Measurements from ENCODE around the gene C1QTNF1. TPM values are rescaled to one million over a fixed set of nuclear protein-coding genes. Genes with fewer than 3 reads are reported as not detected.
A peak's percentile ranks its signal among the peaks of the same experiment; 100 is the strongest.

C1QTNF1 gene
- total and polyA plus RNA-seq, 9 of the 15 experiments (the other 6 are each of a cell fraction or from before 2014, with no cell fraction given), result 0.09 TPM; not detected in 8

- TF ChIP-seq ZNF280B (CRISPR knock-in tag; IDR thresholded peaks at IDR 0.05) (no peak), BRD9 (IDR thresholded peaks at IDR 0.05; ENCODE audit: low read depth, partially characterized antibody) (no peak), DACH1 (IDR thresholded peaks at IDR 0.05; ENCODE audit: partially characterized antibody) (no peak), ZNF274 (IDR thresholded peaks at IDR 0.05; ENCODE audit: borderline replicate concordance, low read depth, low read length) (no peak), ZBTB8A (IDR thresholded peaks at IDR 0.05; ENCODE audit: partially characterized antibody) (no peak), KLF1 (tag; IDR thresholded peaks at IDR 0.05) (peak; percentile 71; the same call in 1 of the 2 replicates), CBFA2T2 (conservative IDR thresholded peaks at IDR 0.05) (no peak), TSHZ1 (CRISPR knock-in tag; IDR thresholded peaks at IDR 0.05) (peak; percentile 99), ATF7 (IDR thresholded peaks at IDR 0.05) (0 out of 2 replicates have a peak, but pooled peaks have one; percentile 44), ETV5 (CRISPR knock-in tag; IDR thresholded peaks at IDR 0.05; ENCODE audit: low read depth) (no peak), ZC3H4 (CRISPR knock-in tag; IDR thresholded peaks at IDR 0.05; ENCODE audit: borderline replicate concordance) (no peak), ZNF561 (CRISPR knock-in tag; conservative IDR thresholded peaks at IDR 0.05) (peak; percentile 90), HDAC8 (tag; IDR thresholded peaks at IDR 0.05) (peak; percentile 99), NCOA1 (IDR thresholded peaks at IDR 0.05; ENCODE audit: low read depth) (no peak), ZNF518B (CRISPR knock-in tag; IDR thresholded peaks at IDR 0.05) (peak; percentile 74; the same call in 1 of the 2 replicates), ZNF699 (CRISPR knock-in tag; IDR thresholded peaks at IDR 0.05; ENCODE audit: insufficient replicate concordance) (peak; percentile 84), OTX1 (CRISPR knock-in tag; IDR thresholded peaks at IDR 0.05) (peak; percentile 82; the same call in 1 of the 2 replicates), GABPA (tag; conservative IDR thresholded peaks at IDR 0.05; ENCODE audit: low read depth) (peak; percentile 75), POLR3G (IDR thresholded peaks at IDR 0.05; ENCODE audit: extremely low read depth, insufficient read length, insufficient replicate concordance) (no peak), HEY1 (CRISPR knock-in tag; IDR thresholded peaks at IDR 0.05; ENCODE audit: borderline replicate concordance) (peak; percentile 89; the same call in 1 of the 2 replicates), GTF2F1 (IDR thresholded peaks at IDR 0.05; ENCODE audit: low read depth, low read length) (no peak)
These were observed 12.4 kb upstream of the C1QTNF1 start (continued) for GRCh38 chr17:79011451-79012147.

Data from K562 (cell line).